ENCODE measurements around the gene RRAD.
A peak's percentile ranks its signal among the peaks of the same experiment; 100 is the strongest.
"Not testable (repeated sequence)": the region's sequence is repeated elsewhere in the genome, so short reads cannot be mapped to it uniquely, and the experiment has no call there.

The RRAD gene

GRCh38 chr16:66936889-66937554 is 11.7 kb upstream of the RRAD start:
- DNase-seq, result no peak
- Histone ChIP-seq H3K27me3 (replicated peaks) (no peaks in the 10 kb centered on the region), H3K4me3 (ENCODE audit: low read depth, low read length) (no peak overlapping the region), H3K36me3 (replicated peaks) (peaks cover 18% of the 10 kb centered on the region), H3K27ac (no peak overlapping the region)
- in situ Hi-C loops (cut with HindIII; ENCODE audit: low pct_ligation_motif_present, low sequenced_read_pairs), result no loop called here
- TF ChIP-seq CTCF (IDR thresholded peaks at IDR 0.05; ENCODE audit: low read depth, low read length, missing control alignments), result no peak

- in situ Hi-C loops (cut with HindIII; ENCODE audit: low pct_ligation_motif_present, low sequenced_read_pairs), result no loop called here
- no peak for DNase-seq
- no peak overlapping the region for H3K4me3 ChIP-seq (ENCODE audit: low read depth, low read length)
- peaks cover 12% of the 10 kb centered on the region for H3K36me3 ChIP-seq (replicated peaks)
- no peak overlapping the region for H3K27ac ChIP-seq
- no peaks in the 10 kb centered on the region for H3K27me3 ChIP-seq (replicated peaks)
- TF ChIP-seq CTCF (IDR thresholded peaks at IDR 0.05; ENCODE audit: low read depth, low read length, missing control alignments), result no peak
Measured at GRCh38 chr16:66936462-66936861, 11.1 kb upstream of the RRAD start.

- Histone ChIP-seq H3K27ac (peak within 1 kb of the TSS; percentile 74), H3K4me3 (ENCODE audit: low read depth, low read length) (peak within 1 kb of the TSS; percentile 96), H3K27me3 (replicated peaks) (no peaks in the 10 kb centered on the region), H3K36me3 (replicated peaks) (peaks cover 2% of the 10 kb centered on the region)
- no peak for DNase-seq
- no peak for TF ChIP-seq CTCF (IDR thresholded peaks at IDR 0.05; ENCODE audit: low read depth, low read length, missing control alignments)
- in situ Hi-C loops (cut with HindIII; ENCODE audit: low pct_ligation_motif_present, low sequenced_read_pairs), result no loop called here
Measured at GRCh38 chr16:66935314-66936011, 10.1 kb upstream of the RRAD start, which contains the start of gene CES2. Gene CES2, plus strand, starts transcription at chr16:66935516. Its CDS starts 120 bp downstream, at chr16:66935636.

GRCh38 chr16:66934839-66935313 is 9.5 kb upstream of the RRAD start:
- H3K4me3 ChIP-seq (ENCODE audit: low read depth, low read length), result peak overlapping the region; percentile 96
- peak overlapping the region; percentile 74 for H3K27ac ChIP-seq
- H3K27me3 ChIP-seq (replicated peaks); DNase-seq; in situ Hi-C loops (cut with HindIII; ENCODE audit: low pct_ligation_motif_present, low sequenced_read_pairs); H3K36me3 ChIP-seq (replicated peaks): not testable (repeated sequence)

GRCh38 chr16:66934138-66934838 is 9.0 kb upstream of the RRAD start, which contains the start of gene CIAO2B:
Gene CIAO2B, minus strand, starts transcription at chr16:66934402. Its CDS starts 38 bp downstream, at chr16:66934364.
- Histone ChIP-seq H3K27ac (peak within 1 kb of the TSS; percentile 74), H3K36me3 (replicated peaks) (no peaks in the 10 kb centered on the region), H3K4me3 (ENCODE audit: low read depth, low read length) (peak within 1 kb of the TSS; percentile 96), H3K27me3 (replicated peaks) (no peaks in the 10 kb centered on the region)
- in situ Hi-C loops (cut with HindIII; ENCODE audit: low pct_ligation_motif_present, low sequenced_read_pairs), result no loop called here
- no peak for TF ChIP-seq CTCF (IDR thresholded peaks at IDR 0.05; ENCODE audit: low read depth, low read length, missing control alignments)
- DNase-seq, result peak; percentile 77

GRCh38 chr16:66933776-66934137 is 8.4 kb upstream of the RRAD start:
- Histone ChIP-seq H3K27me3 (replicated peaks) (no peaks in the 10 kb centered on the region), H3K36me3 (replicated peaks) (no peaks in the 10 kb centered on the region), H3K27ac (peak overlapping the region; percentile 74), H3K4me3 (ENCODE audit: low read depth, low read length) (peak overlapping the region; percentile 96)
- TF ChIP-seq CTCF (IDR thresholded peaks at IDR 0.05; ENCODE audit: low read depth, low read length, missing control alignments), result no peak
- in situ Hi-C loops (cut with HindIII; ENCODE audit: low pct_ligation_motif_present, low sequenced_read_pairs), result no loop called here
- no peak for DNase-seq
